HG02884 (cell line): ENCODE measurements around the gene ITFG1.

Experiments
- ATAC-seq: cut with Tn5 transposase; IDR thresholded peaks from one replicate; pipeline ENCODE4 v1.9.1; 2021; ENCODE audit warnings: mild to moderate bottlenecking, moderate library complexity; ENCODE audit not compliant: unreplicated experiment

ITFG1 gene

DNA sequence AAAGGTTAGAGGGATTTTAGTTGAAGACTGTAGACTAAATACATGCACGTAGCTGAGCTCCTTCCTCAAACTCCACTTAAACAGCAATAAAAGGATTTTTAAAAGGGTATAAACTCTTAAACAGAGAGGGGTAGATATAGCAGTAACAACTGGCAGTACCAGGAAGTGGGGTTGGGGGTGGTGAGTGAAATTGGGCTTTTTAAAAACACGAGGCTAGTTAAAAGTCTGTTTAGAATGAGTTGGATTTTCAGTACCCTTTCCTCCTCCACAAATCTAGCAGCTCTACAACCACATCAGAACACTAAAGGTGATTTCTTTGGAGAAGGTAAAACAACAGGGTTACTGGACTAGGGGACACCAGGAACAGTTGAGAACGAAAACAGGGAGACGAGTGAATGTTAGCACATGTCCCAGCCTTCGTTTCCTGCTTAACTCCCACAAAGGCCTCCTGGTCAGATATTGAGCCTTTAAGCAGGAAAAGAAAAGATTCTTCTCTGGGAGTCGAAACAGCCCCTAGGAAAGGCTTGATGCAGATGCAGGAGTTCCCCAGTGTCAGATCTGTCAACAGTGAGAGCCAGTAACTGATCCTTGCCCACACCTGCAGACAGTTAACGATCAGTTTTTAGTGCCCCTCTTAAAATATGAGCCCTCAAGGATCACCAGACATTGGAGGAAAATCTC is 331.0 kb downstream of the ITFG1 start:
- no peak for ATAC-seq

DNA sequence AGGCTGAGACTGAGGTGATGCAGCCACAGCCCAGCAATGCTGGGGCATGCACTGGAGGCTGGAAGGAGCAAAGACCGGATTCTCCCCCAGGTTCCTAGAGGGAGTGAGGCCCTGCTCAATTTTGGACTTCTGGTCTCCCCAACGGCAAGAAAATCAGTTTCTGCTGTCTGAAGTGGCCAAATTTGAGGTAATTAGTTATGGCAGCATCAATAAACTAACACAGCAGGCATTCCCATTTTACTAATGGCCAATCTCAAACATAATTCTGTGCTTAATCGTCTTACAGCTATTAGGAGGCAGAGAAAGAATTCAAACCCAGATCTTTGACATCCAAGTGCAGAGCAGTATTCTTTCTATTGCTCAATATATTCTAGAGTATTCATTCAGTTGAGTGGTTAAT is 333.3 kb downstream of the ITFG1 start:
- no peak for ATAC-seq

DNA sequence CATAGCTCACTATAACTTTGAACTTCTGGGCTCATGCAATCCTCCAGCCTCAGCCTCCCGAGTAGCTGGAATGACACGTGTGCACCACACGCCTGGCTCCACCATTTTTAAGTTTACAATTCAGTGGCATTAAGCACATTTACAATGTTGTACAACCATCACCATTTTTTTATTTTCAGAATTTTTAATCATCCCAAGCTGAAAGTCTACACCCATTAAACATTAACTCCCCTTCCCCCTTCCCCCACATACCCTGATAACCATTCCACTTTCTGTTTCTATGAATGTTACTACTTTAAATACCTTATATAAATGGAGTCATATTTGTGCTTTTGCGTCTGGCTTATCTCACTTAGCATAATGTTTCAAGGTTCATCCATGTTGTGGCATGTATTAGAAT is 335.1 kb downstream of the ITFG1 start:
- ATAC-seq = no peak

DNA sequence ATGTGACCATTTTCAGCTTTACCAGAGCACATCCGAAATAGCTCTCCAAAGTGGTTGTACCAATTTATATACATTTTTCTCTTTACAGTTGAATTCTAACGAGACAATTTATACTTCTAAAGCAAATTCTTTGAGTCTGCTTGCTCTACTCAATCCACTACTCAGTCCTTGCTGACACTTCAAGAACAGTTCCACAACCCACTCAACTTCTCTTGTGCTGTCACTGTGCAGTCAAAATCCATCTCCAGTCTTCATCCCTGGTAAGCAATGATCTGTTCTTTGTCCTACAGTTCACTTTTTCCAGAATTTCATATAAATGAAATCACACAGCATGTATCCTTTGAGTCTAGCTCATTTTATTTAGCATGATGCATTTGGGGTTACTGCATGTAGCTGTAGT is 347.7 kb downstream of the ITFG1 start:
- ATAC-seq = no peak

DNA sequence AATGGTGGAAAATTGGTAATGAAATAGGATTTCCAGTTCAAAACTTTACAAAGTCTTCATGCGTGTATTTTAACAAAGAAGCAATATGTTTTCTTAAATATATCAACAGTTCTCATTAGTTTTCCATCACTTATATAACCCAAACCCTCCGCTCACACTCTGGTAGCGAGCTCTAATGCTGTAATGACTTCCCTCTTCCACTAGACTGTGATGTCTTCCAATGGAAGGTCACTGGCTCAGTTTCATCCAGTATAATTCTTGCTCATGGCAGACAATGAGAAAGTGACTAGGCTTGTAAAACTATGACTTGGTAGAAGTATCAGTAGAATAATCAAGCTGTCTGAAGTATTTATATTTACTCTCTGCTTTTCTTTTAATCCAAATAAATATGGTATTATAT is 349.9 kb downstream of the ITFG1 start:
- no peak for ATAC-seq

DNA sequence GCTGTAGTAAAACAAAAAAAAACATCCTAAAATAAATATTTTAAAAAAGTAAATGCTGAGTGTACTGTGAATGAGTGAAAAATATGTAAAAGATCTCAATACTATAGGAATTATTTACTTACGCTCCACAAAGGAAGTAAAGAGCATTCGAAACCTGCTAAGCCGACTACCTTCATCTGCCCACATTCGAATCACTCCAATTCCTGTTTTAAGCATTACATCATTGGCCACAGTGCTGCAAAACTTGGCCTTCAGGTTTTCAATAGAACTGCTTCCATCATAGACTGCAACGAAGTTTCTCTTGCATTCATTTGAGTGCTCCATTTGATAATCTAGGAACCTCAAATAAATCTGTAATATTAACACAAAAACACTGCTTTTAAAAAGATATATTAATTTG is 351.5 kb downstream of the ITFG1 start:
- no peak for ATAC-seq
